CD4-positive, CD25-positive, alpha-beta regulatory T cell (primary cell): ENCODE results near the gene REV1. TPM values are rescaled to one million over a fixed set of nuclear protein-coding genes. Genes with fewer than 3 reads are reported as not detected.

Experiments used
- ATAC-seq, 2 donors: fragments of 150-1000 bp; cut with Tn5 transposase; one replicate each; pipeline ENCODE4 v1.10.0; 2021; ENCODE audit warnings: low read depth in 2 of 2, moderate number of reproducible peaks in 2 of 2, moderate library complexity in 1 of 2
- DNase-seq, 3 donors: peaks; one replicate each; pipeline versions ENCODE4 v3.0.0 to v3.0.0-alpha.2; 2012 to 2022; ENCODE audit warnings: mixed read lengths in 1 of 3
- H3K27ac ChIP-seq: one replicate; pipeline ENCODE4 v1.7.0; 2013; ENCODE audit warnings: mild to moderate bottlenecking, low read length; ENCODE audit not compliant: insufficient read depth, poor library complexity, severe bottlenecking
- H3K27me3 ChIP-seq: one replicate; pipeline ENCODE4 v1.7.0; 2013; ENCODE audit warnings: low read length; ENCODE audit not compliant: control insufficient read depth, insufficient read depth
- H3K36me3 ChIP-seq: one replicate; pipeline ENCODE4 v1.7.0; 2013; ENCODE audit warnings: mild to moderate bottlenecking, low read length, moderate library complexity; ENCODE audit not compliant: control insufficient read depth, insufficient read depth
- H3K4me1 ChIP-seq: 2 replicates; pipeline ENCODE4 v1.7.0; 2013; ENCODE audit warnings: mild to moderate bottlenecking, low read length; ENCODE audit not compliant: insufficient read depth, control insufficient read depth, poor library complexity, severe bottlenecking
- H3K4me3 ChIP-seq: one replicate; pipeline ENCODE4 v1.7.0; 2013; ENCODE audit warnings: low read depth, mild to moderate bottlenecking, low read length, moderate library complexity
- H3K9me3 ChIP-seq, 2 experiments: 1 replicate in 1 of 2; 2 replicates in 1 of 2; pipeline ENCODE4 v1.7.0; 2013; ENCODE audit warnings: low read length in 2 of 2, mild to moderate bottlenecking in 1 of 2, moderate library complexity in 1 of 2; ENCODE audit not compliant: control insufficient read depth in 2 of 2
- H3K27ac Mint-ChIP-seq, 3 donors: one replicate each; pipeline ENCODE4 v1.8.0; 2020 to 2022; ENCODE audit warnings: mild to moderate bottlenecking in 3 of 3, mixed read lengths in 3 of 3, moderate library complexity in 2 of 3
- H3K27me3 Mint-ChIP-seq: one replicate; pipeline ENCODE4 v1.8.0; 2022; ENCODE audit warnings: mild to moderate bottlenecking, mixed read lengths
- H3K36me3 Mint-ChIP-seq: one replicate; pipeline ENCODE4 v1.8.0; 2020; ENCODE audit warnings: mixed read lengths
- H3K4me1 Mint-ChIP-seq, 4 donors: one replicate each; pipeline ENCODE4 v1.8.0; 2020 to 2022; ENCODE audit warnings: mixed read lengths in 4 of 4, mild to moderate bottlenecking in 1 of 4
- H3K4me3 Mint-ChIP-seq, 4 donors: one replicate each; pipeline ENCODE4 v1.8.0; 2020 to 2022; ENCODE audit warnings: mild to moderate bottlenecking in 4 of 4, mixed read lengths in 4 of 4, moderate library complexity in 3 of 4
- H3K9me3 Mint-ChIP-seq, 7 donors: one replicate each; pipeline ENCODE4 v1.8.0; 2020 to 2022; ENCODE audit warnings: mixed read lengths in 7 of 7, mild to moderate bottlenecking in 3 of 7, moderate library complexity in 2 of 7
- polyA plus RNA-seq, 4 donors: library from polyadenylated mRNA; unstranded; fragments of 300-500 nt; fragmentation: Illumina TruSeq; gene quantifications; one replicate each; pipeline ENCODE4 v1.2.3, GENCODE V29; 2021
- total RNA-seq: library from RNA; stranded (reverse); gene quantifications from one replicate; pipeline ENCODE4 v1.2.3, GENCODE V29; 2022

REV1 gene
- 60.3 TPM for total RNA-seq
- polyA plus RNA-seq, result 10 to 100 TPM; 12.4 to 18.6 (median 16.9) TPM

DNA sequence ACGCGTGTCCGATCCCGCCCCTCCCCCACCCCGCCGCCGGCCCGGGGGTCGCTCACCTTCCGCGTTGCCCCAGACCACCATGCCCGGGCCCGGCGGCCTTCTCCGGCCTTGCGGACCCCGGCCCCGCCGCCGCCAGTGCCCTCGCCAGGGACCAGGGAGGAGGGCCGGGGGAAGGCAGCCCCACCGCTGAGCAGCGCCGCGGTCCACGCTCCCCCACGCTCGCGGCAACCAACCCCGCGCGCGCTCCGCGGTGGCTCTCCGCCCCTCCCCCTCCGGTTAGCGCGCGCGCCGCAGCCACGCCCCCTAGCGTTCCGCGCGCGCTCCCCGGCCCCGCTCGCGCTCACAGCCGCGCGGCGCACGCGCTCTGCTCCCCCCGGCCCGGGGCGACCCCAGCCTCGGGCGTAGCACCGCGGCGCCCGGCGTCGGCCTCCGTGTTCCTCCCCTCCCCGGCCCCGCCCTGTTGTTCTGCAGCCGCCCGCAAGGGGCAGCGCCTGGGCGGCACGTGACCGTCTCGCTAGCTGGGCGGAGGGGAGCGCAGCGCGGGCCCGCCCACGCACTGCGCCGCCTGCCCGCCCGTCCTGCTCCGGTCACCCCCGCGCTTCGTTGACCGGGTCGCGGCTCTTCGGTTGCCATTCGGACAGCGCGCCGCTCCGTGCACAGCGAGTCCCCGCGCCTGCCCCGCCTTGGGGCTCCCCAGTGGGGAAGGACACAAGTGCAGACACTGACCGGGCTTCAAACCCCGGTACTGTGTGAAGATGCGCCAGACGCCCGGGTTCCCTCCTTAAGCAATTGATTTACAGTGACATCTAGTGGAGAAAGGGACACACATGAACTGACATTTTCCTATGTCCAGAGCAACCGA lies at the start of gene REV1:
REV1 (minus strand) TSS at position 257 of the 862 bp plus-strand sequence. CDS start 25,042 bp downstream, outside the sequence.
- no peaks in the 10 kb centered on the region for H3K9me3 ChIP-seq
- H3K27ac ChIP-seq, result peak within 1 kb of the TSS; percentile 83
- Mint-ChIP-seq H3K27me3 (peaks cover 16% of the 10 kb centered on the region), H3K27ac (peak within 1 kb of the TSS; percentile 98 to 99 (median 99)), H3K4me3 (peak within 1 kb of the TSS; percentile 97 to 100 (median 100)), H3K36me3 (no peaks in the 10 kb centered on the region), H3K9me3 (peaks cover 0 to 2% (median 0%) of the 10 kb centered on the region in 7 donors), H3K4me1 (peaks cover 17 to 46% (median 31%) of the 10 kb centered on the region in 4 donors)
- ATAC-seq, result peak; percentile 87 to 89
- peaks cover 24% of the 10 kb centered on the region for H3K4me1 ChIP-seq
- peaks cover 5% of the 10 kb centered on the region for H3K27me3 ChIP-seq
- peak; percentile 91 to 96 (median 95) for DNase-seq
- no peaks in the 10 kb centered on the region for H3K36me3 ChIP-seq
- H3K4me3 ChIP-seq, result peak within 1 kb of the TSS; percentile 96

DNA sequence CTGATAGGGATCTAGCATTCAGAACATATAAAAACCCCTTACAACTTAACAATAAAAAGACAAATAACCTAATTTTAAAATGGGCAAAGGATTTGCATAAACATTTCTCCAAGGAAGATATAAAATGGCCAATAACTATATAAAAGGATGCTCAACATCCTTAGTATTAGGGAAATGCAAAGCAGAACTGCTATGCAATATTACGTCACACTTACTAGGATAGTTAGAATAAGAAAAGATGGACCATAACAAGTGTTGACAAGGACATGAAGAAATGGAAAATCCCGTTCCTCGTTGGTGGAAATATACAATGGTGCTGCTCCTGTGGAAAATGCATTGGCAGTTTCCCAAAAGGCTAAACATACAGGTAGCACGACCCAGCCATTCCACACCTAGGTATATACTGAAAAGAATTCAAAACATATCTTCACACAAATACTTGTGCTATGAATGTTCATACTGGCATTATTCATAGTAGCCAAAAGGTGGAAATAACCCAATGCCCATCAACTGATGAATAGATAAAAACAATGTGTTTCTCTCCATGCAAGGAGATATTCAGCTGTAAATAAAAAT lies 48.2 kb upstream of the REV1 start:
- DNase-seq (no peak), ATAC-seq (no peak)
- Mint-ChIP-seq H3K4me3 (no peak overlapping the region), H3K36me3 (peaks cover 10% of the 10 kb centered on the region), H3K9me3 (peaks cover 0 to 10% (median 4%) of the 10 kb centered on the region in 7 donors), H3K27me3 (peaks cover 6% of the 10 kb centered on the region), H3K27ac (no peak overlapping the region), H3K4me1 (no peaks in the 10 kb centered on the region)
- H3K27ac ChIP-seq, result no peak overlapping the region
- no peaks in the 10 kb centered on the region for H3K36me3 ChIP-seq
- no peaks in the 10 kb centered on the region for H3K4me1 ChIP-seq
- H3K9me3 ChIP-seq, result no peaks in the 10 kb centered on the region
- peaks cover 2% of the 10 kb centered on the region for H3K27me3 ChIP-seq
- H3K4me3 ChIP-seq, result no peak overlapping the region

DNA sequence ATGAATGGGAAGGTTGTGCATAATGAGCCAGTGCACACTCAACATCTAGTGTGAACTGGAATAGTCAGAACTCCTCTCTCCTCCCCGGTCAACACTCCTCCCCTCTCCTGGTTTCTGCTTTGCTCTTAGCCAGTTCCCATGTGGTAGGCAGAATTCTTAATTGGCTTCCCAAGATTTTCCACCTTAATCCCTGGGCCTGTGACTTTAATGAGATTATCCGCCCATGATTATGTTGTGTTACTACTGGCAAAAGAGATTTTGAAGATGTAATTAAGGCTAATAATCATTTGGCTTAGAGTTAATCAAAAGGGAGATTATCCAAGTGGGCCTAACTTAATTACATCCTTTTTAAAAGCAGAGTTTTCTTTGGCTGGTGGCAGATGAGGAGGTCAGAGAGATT lies 34.2 kb upstream of the REV1 start:
- Histone ChIP-seq H3K4me3 (no peak overlapping the region), H3K27me3 (no peaks in the 10 kb centered on the region), H3K9me3 (no peaks in the 10 kb centered on the region), H3K36me3 (no peaks in the 10 kb centered on the region), H3K27ac (no peak overlapping the region), H3K4me1 (no peaks in the 10 kb centered on the region)
- no peak for DNase-seq
- H3K27me3 Mint-ChIP-seq, result peaks cover 16% of the 10 kb centered on the region
- H3K9me3 Mint-ChIP-seq, result peaks cover 0 to 2% (median 0%) of the 10 kb centered on the region in 7 donors
- H3K27ac Mint-ChIP-seq, result no peak overlapping the region
- no peaks in the 10 kb centered on the region for H3K4me1 Mint-ChIP-seq
- ATAC-seq, result no peak
- H3K4me3 Mint-ChIP-seq, result no peak overlapping the region
- H3K36me3 Mint-ChIP-seq, result no peaks in the 10 kb centered on the region

DNA sequence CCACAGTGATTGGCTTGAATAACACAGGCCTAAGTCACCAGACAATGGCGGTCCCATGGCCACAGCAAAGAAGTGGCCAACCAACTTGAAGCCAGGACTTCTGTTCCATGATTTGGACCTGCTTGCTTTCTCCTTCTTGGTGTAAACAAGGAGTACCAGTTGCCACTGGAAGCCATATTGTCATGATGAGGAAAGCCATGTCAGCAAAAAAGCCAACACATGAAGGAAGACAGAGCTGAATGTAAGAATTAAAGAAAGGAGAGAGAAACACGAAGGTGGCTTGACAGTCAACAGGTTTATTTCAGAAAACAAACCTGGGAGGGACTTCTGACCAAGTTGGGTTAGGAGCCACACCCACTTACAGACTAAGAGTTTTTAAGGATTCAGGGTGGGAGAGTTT lies 32.3 kb upstream of the REV1 start:
- peaks cover 0 to 3% (median 0%) of the 10 kb centered on the region in 7 donors for H3K9me3 Mint-ChIP-seq
- Histone ChIP-seq H3K27me3 (no peaks in the 10 kb centered on the region), H3K4me1 (no peaks in the 10 kb centered on the region), H3K9me3 (no peaks in the 10 kb centered on the region), H3K27ac (no peak overlapping the region), H3K4me3 (no peak overlapping the region), H3K36me3 (no peaks in the 10 kb centered on the region)
- DNase-seq (no peak), ATAC-seq (no peak)
- no peaks in the 10 kb centered on the region for H3K36me3 Mint-ChIP-seq
- no peak overlapping the region for H3K4me3 Mint-ChIP-seq
- H3K4me1 Mint-ChIP-seq, result no peaks in the 10 kb centered on the region
- H3K27me3 Mint-ChIP-seq, result peaks cover 15% of the 10 kb centered on the region
- H3K27ac Mint-ChIP-seq, result no peak overlapping the region

DNA sequence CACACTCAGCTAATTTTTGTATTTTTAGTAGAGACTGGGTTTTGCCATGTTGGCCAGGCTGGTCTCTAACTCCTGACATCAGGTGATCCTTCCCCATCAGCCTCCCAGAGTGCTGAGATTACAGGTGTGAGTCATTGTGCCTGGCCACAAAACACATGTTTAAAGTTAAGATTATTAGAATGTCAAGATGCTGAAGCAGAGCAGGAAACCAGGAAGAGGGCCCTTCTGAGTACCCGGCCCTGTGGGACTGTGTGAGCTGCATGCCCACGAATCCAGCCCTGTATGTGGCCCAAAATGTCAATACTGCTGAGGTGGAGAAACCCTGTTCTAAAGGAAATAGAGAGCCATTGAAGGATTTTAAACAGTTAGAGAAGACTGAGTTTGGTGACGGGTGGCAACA lies 31.0 kb upstream of the REV1 start:
- peaks cover 21% of the 10 kb centered on the region for H3K27me3 Mint-ChIP-seq
- H3K9me3 ChIP-seq, result no peaks in the 10 kb centered on the region
- H3K4me1 Mint-ChIP-seq, result no peaks in the 10 kb centered on the region
- no peak overlapping the region for H3K27ac ChIP-seq
- peaks cover 0 to 3% (median 0%) of the 10 kb centered on the region in 7 donors for H3K9me3 Mint-ChIP-seq
- no peak overlapping the region for H3K4me3 ChIP-seq
- no peak overlapping the region for H3K27ac Mint-ChIP-seq
- no peak for ATAC-seq
- H3K4me3 Mint-ChIP-seq, result no peak overlapping the region
- H3K36me3 ChIP-seq, result no peaks in the 10 kb centered on the region
- DNase-seq, result no peak
- no peaks in the 10 kb centered on the region for H3K36me3 Mint-ChIP-seq
- H3K4me1 ChIP-seq, result no peaks in the 10 kb centered on the region
- H3K27me3 ChIP-seq, result no peaks in the 10 kb centered on the region

DNA sequence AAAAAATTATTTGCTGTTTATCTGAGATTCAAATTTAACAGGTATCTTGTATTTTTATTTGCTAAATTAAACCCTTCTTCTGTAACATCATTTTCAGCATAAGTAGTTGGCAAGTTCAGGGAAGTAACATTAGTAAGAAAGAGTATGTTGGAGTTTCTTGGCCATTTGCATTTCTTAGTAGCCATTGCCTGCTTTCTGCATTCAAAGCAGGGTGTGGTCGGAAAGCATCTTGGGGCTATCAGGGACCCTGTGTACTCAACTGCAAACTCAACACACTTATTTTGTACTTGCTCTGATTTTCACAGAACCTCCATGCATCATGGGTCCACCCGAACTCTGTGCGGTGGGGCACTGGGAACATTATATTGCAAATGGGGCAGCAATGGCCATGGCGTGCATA lies 30.4 kb upstream of the REV1 start:
- H3K4me3 ChIP-seq, result no peak overlapping the region
- no peak for DNase-seq
- Mint-ChIP-seq H3K27me3 (peaks cover 21% of the 10 kb centered on the region), H3K4me1 (no peaks in the 10 kb centered on the region), H3K27ac (no peak overlapping the region), H3K36me3 (no peaks in the 10 kb centered on the region), H3K4me3 (no peak overlapping the region), H3K9me3 (peaks cover 0 to 3% (median 0%) of the 10 kb centered on the region in 7 donors)
- no peaks in the 10 kb centered on the region for H3K9me3 ChIP-seq
- no peak for ATAC-seq
- H3K27ac ChIP-seq, result no peak overlapping the region
- H3K4me1 ChIP-seq, result no peaks in the 10 kb centered on the region
- no peaks in the 10 kb centered on the region for H3K27me3 ChIP-seq
- H3K36me3 ChIP-seq, result no peaks in the 10 kb centered on the region

DNA sequence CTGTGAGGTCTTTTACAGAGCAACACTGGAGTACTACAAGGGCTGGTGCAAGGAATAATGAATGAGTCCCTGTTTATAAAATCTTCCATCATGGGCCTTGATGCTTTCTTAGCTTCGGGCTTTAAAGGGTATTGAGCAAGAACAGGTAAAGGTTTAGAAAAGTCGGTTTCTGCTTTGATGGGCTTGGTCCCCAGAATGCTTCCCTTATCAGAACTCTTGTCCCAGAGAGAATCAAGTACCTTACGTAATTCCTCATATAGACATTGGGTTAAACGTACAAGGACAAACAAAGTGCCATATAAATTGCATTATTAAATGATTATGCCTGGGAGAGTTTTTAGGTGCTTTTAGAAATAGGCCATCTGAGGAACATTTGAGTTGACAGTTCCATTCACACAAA lies 24.5 kb upstream of the REV1 start:
- Histone ChIP-seq H3K4me1 (no peaks in the 10 kb centered on the region), H3K27ac (no peak overlapping the region), H3K36me3 (no peaks in the 10 kb centered on the region), H3K27me3 (peaks cover 2% of the 10 kb centered on the region), H3K9me3 (no peaks in the 10 kb centered on the region), H3K4me3 (no peak overlapping the region)
- peaks cover 10% of the 10 kb centered on the region for H3K27me3 Mint-ChIP-seq
- ATAC-seq, result no peak
- H3K36me3 Mint-ChIP-seq, result no peaks in the 10 kb centered on the region
- H3K4me1 Mint-ChIP-seq, result no peaks in the 10 kb centered on the region
- H3K27ac Mint-ChIP-seq, result no peak overlapping the region
- no peak overlapping the region for H3K4me3 Mint-ChIP-seq
- peaks cover 0 to 3% (median 0%) of the 10 kb centered on the region in 7 donors for H3K9me3 Mint-ChIP-seq
- DNase-seq, result no peak
